ENCODE results near the gene POLR2I.

DNA sequence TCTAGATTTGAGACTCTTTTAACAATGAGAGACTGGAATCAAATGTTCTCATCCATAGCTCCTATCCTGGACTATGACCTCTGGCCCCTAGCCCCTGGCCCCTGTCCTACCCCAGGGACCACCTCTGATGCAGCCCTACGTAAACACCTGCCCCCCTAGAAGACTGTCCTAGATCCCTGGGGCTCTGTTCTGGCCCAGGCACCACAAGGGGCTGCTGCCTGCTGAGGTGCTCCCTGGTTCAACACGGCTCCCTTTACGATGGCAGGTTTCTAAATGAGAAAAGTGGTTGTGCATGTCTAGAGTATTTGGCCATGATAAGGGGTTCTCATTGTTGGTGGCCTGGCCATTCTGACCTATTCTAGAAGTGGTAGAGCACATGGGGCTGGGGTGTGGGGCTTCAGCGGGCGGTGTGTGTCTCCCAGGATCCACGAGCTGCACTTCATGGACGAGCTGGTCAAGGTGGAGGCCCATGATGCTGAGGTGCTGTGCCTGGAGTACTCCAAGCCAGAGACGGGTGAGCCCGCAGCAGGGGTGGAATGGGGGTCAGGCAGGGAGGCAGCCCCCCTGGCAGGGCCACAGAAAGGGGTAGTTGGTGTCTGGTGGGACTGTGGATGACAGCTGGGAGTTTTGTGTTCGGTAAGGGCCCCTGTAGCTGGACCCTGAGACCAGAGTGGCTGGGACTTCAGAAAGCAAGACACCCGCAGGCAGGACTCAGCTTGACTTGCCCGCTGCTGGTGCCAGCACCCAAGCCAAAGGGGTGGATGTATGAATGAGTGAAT is 30.3 kb downstream of the POLR2I start:
- TF ChIP-seq, protein P1, sequence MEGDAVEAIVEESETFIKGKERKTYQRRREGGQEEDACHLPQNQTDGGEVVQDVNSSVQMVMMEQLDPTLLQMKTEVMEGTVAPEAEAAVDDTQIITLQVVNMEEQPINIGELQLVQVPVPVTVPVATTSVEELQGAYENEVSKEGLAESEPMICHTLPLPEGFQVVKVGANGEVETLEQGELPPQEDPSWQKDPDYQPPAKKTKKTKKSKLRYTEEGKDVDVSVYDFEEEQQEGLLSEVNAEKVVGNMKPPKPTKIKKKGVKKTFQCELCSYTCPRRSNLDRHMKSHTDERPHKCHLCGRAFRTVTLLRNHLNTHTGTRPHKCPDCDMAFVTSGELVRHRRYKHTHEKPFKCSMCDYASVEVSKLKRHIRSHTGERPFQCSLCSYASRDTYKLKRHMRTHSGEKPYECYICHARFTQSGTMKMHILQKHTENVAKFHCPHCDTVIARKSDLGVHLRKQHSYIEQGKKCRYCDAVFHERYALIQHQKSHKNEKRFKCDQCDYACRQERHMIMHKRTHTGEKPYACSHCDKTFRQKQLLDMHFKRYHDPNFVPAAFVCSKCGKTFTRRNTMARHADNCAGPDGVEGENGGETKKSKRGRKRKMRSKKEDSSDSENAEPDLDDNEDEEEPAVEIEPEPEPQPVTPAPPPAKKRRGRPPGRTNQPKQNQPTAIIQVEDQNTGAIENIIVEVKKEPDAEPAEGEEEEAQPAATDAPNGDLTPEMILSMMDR (conservative IDR thresholded peaks at IDR 0.05; ENCODE audit: low read depth, low read length) = no peak
- no peak for TF ChIP-seq EZH2 (IDR thresholded peaks at IDR 0.05; ENCODE audit: borderline replicate concordance, low read depth, low read length, poor library complexity, severe bottlenecking)
